BE2C (cell line): ENCODE results near the gene ANGPTL8.

ENCODE experiments used
- DNase-seq: peaks from one replicate; pipeline ENCODE4 v3.0.0-alpha.2; 2020
- H3K27me3 ChIP-seq: fragments of 250-450 bp; sonication (Bioruptor Pico); 2 replicates; pipeline ENCODE4 v1.5.1; 2020; ENCODE audit warnings: mild to moderate bottlenecking
- H3K36me3 ChIP-seq: fragments of 250-450 bp; sonication (Bioruptor Pico); 2 replicates; pipeline ENCODE4 v1.5.1; 2020; ENCODE audit warnings: mild to moderate bottlenecking
- H3K4me1 ChIP-seq: fragments of 250-450 bp; sonication (Bioruptor Pico); 2 replicates; pipeline ENCODE4 v1.5.1; 2020
- H3K4me3 ChIP-seq: 2 replicates; pipeline ENCODE4 v1.5.1; 2011; ENCODE audit warnings: low read depth, low read length
- H3K9me3 ChIP-seq: fragments of 250-450 bp; sonication (Bioruptor Pico); 2 replicates; pipeline ENCODE4 v1.5.1; 2020
- TF ChIP-seq, protein P1 (sequence below): IDR thresholded peaks from 2 replicates; pipeline ENCODE4 v1.5.1; 2012; ENCODE audit warnings: mild to moderate bottlenecking, low read depth, low read length

Gene ANGPTL8

DNA sequence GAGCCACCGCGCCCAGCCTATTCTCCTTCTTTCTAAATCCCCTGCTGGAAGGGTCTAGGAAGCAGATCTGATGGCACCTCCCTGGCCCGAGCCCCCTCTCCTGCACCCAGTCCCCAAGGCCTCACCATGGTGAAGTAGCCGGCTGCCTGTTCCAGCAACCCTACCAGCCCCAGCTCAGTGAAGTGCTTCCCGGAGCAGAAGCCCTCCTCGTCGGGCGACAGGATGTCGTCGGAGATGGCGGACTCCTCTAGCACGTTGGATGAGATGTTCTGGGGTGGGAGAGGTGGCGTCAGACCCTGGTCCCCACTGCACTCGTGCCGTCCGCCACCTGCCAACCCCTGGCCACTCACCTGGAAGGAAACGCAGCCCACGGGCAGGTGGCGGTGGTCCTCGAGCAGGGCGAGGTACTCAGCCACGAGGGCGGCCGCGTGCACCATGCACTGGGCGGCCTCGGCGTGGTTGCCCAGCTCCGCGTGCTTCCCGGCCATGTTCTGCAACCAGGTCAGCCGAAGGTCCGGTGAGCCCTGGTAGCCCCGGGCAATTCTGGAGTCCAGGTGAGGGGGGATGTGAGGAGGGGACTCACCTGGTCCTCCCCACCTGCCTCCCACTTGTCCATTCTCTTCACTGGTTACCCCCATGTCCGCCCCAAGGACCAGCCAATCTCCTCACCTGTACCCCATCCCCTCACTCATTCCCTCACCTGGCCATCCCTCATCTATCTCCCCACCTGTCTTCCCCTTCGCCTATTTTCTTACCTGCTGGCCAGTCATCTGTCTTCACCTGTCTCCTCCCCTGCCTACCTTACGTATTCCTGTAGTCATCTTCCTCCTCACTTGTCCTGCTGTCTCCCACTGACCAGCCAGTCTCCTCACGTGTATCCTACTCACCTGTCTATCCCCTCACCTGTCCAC lies 30.6 kb upstream of the ANGPTL8 start:
- Histone ChIP-seq H3K9me3 (peaks cover 6% of the 10 kb centered on the region; the same call in 1 of the 2 replicates), H3K36me3 (no peaks in the 10 kb centered on the region), H3K27me3 (peaks cover 3% of the 10 kb centered on the region; the same call in 1 of the 2 replicates), H3K4me3 (no peak overlapping the region), H3K4me1 (peaks cover under 1% of the 10 kb centered on the region)
- peak; percentile 56 for DNase-seq
- TF ChIP-seq, protein P1, sequence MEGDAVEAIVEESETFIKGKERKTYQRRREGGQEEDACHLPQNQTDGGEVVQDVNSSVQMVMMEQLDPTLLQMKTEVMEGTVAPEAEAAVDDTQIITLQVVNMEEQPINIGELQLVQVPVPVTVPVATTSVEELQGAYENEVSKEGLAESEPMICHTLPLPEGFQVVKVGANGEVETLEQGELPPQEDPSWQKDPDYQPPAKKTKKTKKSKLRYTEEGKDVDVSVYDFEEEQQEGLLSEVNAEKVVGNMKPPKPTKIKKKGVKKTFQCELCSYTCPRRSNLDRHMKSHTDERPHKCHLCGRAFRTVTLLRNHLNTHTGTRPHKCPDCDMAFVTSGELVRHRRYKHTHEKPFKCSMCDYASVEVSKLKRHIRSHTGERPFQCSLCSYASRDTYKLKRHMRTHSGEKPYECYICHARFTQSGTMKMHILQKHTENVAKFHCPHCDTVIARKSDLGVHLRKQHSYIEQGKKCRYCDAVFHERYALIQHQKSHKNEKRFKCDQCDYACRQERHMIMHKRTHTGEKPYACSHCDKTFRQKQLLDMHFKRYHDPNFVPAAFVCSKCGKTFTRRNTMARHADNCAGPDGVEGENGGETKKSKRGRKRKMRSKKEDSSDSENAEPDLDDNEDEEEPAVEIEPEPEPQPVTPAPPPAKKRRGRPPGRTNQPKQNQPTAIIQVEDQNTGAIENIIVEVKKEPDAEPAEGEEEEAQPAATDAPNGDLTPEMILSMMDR = no peak

DNA sequence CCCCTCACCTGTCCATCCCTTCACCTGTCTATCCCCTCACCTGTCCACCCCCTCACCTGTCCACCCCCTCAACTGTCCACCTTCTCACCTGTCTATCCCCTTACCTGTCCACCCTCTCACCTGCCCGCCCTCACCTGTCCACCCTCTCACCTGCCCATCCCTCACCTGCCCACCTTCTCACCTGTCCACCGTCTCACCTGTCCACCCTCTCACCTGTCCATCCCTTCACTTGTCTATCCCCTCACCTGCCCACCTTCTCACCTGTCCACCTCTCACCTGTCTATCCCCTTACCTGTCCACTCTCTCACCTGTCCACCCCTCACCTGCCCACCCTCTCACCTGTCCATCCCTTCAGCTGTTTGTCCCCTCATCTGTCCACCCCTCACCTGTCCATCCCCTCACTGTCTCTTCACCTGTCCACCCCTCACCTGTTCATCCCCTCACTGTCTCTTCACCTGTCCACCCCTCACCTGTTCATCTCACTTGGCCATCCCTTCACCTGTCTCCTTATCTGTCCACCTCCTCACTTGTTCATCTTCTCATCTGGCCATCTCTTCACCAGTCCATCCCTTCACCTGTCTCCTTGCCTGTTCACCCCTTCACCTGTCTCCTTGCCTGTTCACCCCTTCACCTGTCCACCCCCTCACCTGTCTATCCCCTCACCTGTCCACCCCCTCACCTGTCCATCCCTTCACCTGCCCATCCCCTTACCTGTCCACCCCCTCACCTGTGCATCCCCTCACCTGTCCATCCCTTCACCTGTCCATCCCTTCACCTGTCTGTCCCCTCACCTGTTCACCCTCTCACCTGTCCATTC lies 29.4 kb upstream of the ANGPTL8 start:
- no peak for DNase-seq
- Histone ChIP-seq H3K36me3 (no peaks in the 10 kb centered on the region), H3K4me1 (no peaks in the 10 kb centered on the region)

DNA sequence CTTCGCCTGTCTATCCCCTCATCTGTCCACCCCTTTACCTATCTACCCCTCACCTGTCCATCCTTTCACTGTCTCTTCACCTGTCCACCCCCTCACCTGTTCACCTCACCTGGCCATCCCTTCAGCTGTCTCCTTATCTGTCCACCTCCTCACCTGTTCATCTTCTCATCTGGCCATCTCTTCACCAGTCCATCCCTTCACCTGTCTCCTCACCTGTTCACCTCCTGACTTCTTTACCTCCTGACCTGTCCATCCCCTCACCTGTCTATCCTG lies 28.8 kb upstream of the ANGPTL8 start:
- H3K27me3 ChIP-seq = peaks cover 3% of the 10 kb centered on the region; the same call in 1 of the 2 replicates
- no peaks in the 10 kb centered on the region for H3K4me1 ChIP-seq
- TF ChIP-seq, protein P1 = no peak
- H3K36me3 ChIP-seq = no peaks in the 10 kb centered on the region
- DNase-seq = no peak
- H3K9me3 ChIP-seq = peaks cover 6% of the 10 kb centered on the region; the same call in 1 of the 2 replicates
- no peak overlapping the region for H3K4me3 ChIP-seq

More for the DNA sequence above, 29.4 kb upstream of the ANGPTL8 start:
- TF ChIP-seq, protein P1 = no peak
- peaks cover 3% of the 10 kb centered on the region; the same call in 1 of the 2 replicates for H3K27me3 ChIP-seq
- H3K4me3 ChIP-seq = no peak overlapping the region
- H3K9me3 ChIP-seq = peaks cover 6% of the 10 kb centered on the region; the same call in 1 of the 2 replicates

DNA sequence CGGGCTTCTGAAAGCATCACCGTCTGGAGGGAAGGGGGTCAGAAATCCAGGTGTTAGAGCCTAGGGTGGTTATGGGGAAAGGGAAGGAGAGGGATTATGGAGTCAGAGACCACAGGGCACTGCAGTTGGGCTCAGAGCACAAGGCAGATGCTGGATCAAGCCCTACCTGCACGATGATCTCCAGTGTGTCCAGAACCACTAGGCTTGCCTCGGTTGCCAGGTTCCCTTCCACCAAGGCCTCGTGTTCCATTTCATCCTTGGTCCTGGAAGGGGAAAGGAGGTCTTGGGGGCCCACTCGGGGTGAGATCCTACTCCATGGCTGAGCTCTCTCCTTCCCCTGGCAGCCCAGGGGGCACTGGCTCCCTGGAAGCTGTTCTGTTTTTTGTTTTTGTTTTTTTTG lies 25.0 kb upstream of the ANGPTL8 start:
- H3K36me3 ChIP-seq = no peaks in the 10 kb centered on the region
- peaks cover 6% of the 10 kb centered on the region; the same call in 1 of the 2 replicates for H3K9me3 ChIP-seq
- no peak for DNase-seq
- H3K27me3 ChIP-seq = peaks cover 3% of the 10 kb centered on the region; the same call in 1 of the 2 replicates
- no peak overlapping the region for H3K4me3 ChIP-seq
- no peaks in the 10 kb centered on the region for H3K4me1 ChIP-seq
- TF ChIP-seq, protein P1 = no peak

DNA sequence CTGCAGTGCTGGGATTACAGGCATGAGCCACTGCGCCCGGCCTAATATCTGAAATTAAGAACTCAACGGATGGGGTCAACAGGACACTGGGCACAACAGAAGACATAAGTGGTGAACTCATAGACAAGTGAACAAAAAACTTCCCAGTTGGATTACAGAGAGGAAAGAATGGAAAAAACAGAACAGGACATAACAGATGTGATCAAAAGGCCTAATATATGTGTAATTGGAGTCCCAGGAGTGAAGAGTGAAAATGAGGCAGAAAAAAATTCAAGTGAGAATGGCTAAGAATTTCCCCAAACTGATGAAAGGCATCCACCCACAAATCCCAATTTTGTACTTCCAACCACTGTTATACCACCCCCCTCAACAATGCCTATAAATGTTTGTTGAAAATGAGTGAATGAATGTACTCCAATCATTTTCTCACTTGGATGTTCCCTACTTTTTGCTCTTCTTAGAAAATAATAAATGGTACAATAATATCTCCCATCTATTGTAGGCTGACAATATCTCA lies 18.3 kb upstream of the ANGPTL8 start:
- DNase-seq = no peak
- TF ChIP-seq, protein P1 = no peak
- H3K4me3 ChIP-seq = no peak overlapping the region
- H3K4me1 ChIP-seq = no peaks in the 10 kb centered on the region
- no peaks in the 10 kb centered on the region for H3K36me3 ChIP-seq
- H3K27me3 ChIP-seq = no peaks in the 10 kb centered on the region
- no peaks in the 10 kb centered on the region for H3K9me3 ChIP-seq
